ENCODE measurements around the gene CEP126.
A peak's percentile ranks its signal among the peaks of the same experiment; 100 is the strongest.

The CEP126 gene, protein sequence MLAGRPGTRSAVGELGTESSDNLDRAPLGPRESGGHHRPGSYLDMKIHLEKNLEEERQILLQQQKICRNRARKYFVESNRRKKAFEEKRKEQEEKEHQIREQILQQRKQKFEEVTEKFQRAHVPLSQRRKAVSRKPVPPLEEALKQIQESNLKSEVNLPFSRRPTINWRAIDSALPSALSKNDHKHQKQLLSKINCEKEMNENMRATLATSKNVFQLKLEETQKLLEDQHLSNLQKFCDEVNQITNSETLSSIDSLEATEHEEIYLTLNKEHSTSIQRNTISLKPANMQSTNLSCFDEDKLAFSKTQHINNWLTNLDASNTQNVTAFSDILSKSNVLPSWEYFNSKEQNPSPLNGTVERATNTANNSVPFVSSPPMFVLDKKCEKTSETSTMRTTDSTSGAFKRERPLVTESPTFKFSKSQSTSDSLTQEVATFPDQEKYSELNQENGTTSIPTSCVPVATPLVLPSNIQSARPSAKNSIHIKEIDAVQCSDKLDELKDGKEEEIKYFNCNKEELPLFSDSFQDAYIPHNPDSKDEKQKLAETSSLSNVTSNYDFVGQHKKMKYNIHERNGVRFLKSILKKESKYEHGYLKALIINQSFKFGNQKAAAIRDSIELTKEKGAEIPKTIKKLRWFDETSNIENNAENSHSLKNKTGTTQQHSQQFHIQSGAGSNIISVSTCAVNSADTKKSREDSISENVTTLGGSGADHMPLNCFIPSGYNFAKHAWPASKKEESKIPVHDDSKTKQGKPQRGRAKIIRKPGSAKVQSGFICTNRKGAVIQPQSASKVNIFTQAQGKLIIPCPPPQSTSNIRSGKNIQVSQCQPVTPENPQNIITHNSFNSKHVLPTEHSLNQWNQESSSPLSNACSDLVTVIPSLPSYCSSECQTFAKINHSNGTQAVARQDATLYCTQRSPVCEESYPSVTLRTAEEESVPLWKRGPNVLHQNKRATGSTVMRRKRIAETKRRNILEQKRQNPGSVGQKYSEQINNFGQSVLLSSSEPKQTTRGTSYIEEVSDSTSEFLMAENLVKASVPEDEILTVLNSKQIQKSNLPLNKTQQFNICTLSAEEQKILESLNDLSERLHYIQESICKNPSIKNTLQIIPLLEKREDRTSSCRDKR

GRCh38 chr11:101914738-101915426 is at the start of gene CEP126:
TSS of gene CEP126 (plus strand) at chr11:101915010. CDS start at chr11:101915285, 275 bp downstream.
- DNase-seq (ENCODE audit: low spot score) = peak; percentile 94

DNA sequence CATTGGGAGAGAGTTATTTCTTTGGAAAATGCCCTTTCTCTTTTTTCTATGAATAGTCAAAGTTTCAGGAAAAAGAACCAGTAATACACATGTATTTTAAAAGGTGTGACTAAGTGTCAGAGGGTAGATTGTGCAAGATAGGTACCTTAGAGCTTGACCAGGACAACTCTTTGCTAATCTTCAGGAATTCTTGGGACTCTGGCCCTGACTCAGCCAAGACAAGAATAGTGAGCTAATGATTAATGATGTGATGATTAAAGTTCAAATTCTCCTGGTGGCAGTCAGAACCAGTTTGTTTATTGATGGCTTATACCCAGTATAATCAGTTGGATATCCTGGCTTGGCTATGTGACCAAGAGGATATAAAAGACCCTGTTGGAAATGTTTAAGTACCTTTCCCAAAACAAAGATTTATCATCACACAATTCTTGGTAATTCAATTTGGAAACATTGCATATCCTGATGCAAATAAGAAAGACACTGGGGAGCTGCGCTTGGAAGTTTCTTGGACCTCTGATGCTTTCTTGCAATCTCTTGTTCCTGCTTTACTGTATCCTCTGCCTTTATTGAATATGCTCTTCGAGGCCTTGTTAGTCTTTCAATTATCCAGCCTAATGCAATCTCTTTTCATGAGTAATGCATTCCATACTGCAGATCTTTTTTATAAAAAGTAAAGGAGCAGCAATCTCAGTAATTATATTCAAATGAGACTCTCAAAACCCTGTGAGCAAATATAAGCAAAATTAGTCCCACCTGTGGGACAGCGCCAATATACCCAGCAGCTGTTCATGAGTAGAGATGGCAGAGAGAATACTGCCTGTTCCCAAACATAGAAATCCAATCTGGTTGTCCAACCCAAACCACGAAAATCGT is 48.0 kb upstream of the CEP126 start:
- no peak for DNase-seq (ENCODE audit: low spot score)

- no peak for DNase-seq (ENCODE audit: low spot score)
Observed at GRCh38 chr11:101867951-101868350, 46.9 kb upstream of the CEP126 start.

- no peak for DNase-seq (ENCODE audit: low spot score)
Observed at GRCh38 chr11:101870510-101870909, 44.3 kb upstream of the CEP126 start.

GRCh38 chr11:101872171-101872882 is 42.5 kb upstream of the CEP126 start:
- DNase-seq (ENCODE audit: low spot score) = no peak

GRCh38 chr11:101880222-101880621 is 34.6 kb upstream of the CEP126 start:
- no peak for DNase-seq (ENCODE audit: low spot score)

DNA sequence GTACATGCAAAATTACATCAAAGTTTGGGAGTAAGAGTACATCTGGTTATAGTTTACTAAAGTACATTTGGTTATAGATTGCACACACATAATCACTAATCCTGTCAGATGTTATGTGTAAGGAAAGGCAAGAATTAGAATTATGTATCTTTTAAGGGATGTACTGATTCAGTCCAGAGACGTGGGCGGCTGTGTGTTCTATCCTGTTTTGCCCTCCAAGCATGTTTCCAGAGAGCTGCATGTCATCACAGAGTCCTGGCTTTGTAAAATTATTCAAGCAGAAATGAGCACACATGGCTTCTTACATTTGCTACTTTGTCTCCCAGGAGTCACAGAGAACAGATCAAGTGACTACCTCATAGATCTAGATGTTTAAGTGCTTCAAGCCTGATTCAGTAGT is 33.2 kb upstream of the CEP126 start:
- no peak for DNase-seq (ENCODE audit: low spot score)

DNA sequence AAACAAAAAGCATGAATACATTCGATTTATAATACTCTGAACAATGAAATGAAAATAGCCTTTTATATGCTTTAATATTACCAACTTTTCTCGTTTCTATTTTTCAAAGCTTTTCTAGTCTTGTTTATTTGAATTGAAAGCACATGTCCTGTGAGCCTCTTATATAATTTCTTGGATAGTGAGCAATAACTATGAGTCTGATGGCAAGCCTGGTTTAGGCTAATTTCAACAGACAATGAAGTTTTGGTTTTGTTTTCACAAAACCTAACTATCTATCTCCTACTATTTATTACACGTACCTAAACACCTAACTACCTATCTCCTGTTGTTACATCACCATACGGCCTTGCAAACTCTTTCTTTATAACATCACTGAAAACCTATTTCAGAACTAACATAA is 29.2 kb upstream of the CEP126 start:
- no peak for DNase-seq (ENCODE audit: low spot score)

DNA sequence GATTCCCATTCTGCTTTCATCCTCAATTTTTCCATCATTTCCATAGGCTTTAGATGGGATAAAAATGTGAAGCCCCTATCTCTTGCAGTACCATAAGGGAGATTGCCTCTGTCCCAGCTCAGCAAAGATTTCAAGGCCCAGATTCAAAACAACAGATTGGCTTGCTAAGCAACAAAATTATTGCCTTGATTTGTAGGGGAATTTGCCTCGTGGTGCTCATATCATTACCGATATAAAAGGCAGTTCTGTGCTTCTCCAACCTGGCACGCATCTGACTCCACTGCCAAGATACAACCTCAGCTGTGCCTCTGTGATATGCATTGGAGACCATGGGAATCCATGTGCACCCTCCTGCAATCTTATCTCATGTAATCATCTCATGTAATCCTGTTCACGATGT is 25.0 kb upstream of the CEP126 start:
- no peak for DNase-seq (ENCODE audit: low spot score)

- no peak for DNase-seq (ENCODE audit: low spot score)
Observed at GRCh38 chr11:101894505-101894904, 20.3 kb upstream of the CEP126 start.

DNA sequence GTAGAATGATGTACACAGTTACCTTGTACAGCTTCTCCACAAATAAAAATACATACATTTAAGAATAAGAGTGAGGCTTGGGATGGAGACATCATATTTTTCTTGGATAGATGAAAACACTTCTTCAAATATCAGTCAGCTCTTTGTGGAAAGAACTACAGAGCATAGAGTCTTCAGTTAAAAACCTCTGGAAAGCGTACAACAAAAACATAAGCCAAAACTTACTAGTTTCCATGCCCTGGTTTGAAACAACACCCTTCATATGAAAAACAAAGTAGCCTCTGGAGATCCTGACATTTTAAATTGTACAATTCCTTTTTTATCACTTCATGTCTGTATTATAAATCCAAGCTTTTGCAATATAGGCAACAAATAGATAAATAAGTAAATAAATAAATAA is 7.0 kb upstream of the CEP126 start:
- no peak for DNase-seq (ENCODE audit: low spot score)

- no peak for DNase-seq (ENCODE audit: low spot score)
Observed at GRCh38 chr11:101909087-101909486, 5.7 kb upstream of the CEP126 start.

DNA sequence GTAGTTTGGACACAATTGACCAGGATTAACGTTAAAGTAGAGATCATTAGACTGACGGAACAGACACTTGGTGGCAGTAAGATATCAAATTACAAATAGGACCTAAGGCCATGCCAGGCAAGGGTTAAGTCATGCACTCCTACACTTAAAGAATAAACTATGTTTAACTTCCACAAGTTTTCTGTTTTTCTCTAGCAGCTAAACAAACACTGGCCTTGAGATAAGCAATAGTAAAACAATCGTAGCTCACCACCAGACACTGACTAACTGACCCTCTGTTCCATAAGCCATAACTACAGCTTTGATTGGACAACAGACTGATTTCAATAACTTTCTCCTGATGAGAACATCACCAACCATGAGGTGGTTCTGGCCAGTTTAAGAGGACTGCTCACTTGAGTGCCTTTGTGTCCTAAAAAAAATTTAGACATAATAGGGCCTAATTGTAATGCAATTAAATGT is 2.0 kb upstream of the CEP126 start:
- DNase-seq (ENCODE audit: low spot score) = no peak

DNA sequence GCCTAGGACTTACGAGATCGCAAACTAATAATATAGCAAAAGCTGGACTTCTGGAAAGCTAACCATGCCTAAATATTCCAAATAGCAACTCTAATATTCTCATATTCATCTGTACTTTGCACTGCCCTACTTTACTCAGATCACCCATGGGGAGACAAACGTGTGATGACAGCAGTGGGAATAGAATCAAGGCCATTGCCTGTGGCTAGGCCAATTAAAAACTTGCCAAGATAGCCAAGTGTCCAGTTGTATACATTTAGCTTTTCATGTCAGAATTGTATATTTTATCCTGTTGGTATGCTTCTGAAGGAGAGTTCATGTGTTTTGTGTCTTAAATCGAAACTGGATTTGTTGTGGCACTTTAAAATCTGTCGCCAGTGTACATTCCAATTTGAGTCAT is 1.2 kb upstream of the CEP126 start:
- DNase-seq (ENCODE audit: low spot score) = no peak

GRCh38 chr11:101914341-101914737 is 471 bp upstream of the CEP126 start:
- no peak for DNase-seq (ENCODE audit: low spot score)

DNA sequence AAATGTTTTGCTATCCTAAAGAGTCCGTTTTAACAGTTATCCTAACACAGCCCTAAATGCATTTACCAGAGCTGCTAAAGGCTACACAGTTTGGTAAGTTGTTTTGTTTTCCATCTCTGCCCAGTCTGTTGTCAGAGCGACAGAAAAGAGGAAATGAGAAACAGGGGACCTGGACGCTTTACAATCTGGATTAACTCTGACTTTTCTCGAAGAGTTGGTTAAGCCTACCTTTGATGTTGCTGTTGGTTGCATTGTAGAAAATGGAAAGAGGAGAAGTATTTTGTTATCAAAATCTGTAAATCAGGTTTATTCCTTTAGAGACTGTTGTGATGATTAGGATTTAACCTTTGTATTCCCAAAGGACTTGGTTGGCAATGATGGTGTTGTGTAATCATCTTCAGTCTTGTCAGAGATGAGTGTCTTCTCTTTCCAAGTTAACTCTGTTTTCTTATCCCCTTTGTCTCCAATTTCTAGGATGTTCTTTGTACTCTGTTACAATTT is 1.0 kb downstream of the CEP126 start:
- no peak for DNase-seq (ENCODE audit: low spot score)

- no peak for DNase-seq (ENCODE audit: low spot score)
Observed at GRCh38 chr11:101916422-101916821, 1.6 kb downstream of the CEP126 start, which contains the start of gene ANGPTL5. TSS of gene ANGPTL5 (minus strand) at chr11:101916522. CDS start at chr11:101907909, 8,613 bp downstream.

DNA sequence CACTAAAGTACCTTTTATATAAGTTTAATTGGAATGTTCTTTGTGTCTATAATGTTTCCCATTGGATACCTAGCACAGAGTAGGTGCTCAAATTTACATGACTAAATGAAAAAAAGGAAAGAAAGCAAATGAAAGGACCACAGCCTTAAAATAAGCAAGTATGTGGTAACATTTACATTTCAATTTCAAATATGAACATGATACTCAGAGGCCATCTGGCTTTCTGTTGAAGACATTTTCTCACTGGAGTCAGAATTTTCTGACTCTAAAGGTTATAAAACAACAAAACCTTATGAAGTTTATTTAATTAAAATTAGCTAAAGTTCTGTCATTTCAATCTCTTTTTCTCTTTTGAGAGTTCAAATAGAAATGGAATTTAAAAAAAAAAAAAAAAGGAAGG is 2.4 kb downstream of the CEP126 start:
- DNase-seq (ENCODE audit: low spot score) = no peak

DNA sequence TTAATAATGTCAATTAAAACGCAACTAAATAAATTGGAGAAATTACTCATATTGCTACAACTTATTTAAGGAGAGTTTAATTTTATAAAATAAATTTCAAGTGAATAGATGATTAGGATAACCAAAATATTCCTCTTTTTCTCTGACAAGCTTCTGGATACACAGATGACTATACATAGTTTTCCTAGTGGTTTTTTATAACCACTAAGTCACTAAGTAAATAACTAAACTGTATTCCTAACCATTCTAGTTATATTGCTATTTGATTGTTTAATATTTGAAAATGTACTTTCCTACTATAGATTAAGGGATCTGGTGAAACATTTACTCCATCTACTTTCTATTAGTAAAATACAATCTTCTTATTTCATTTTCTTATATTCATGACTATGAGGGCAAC is 6.2 kb downstream of the CEP126 start:
- no peak for DNase-seq (ENCODE audit: low spot score)

GRCh38 chr11:101923554-101923953 is 8.7 kb downstream of the CEP126 start:
- no peak for DNase-seq (ENCODE audit: low spot score)

All from iPS-NIHi11 (cell line).